22Rv1 (cell line): ENCODE results near the gene TRUB2.

Source experiments
- ZFX ChIP-seq: fragments of 450-650 bp; IDR thresholded peaks from 2 replicates; pipeline ENCODE4 v1.6.1; 2017; ENCODE audit warnings: antibody characterized with exemption, borderline replicate concordance
- TF ChIP-seq, protein P1 (sequence below): fragments of 450-650 bp; IDR thresholded peaks from 2 replicates; pipeline ENCODE4 v1.5.1; 2017; ENCODE audit warnings: mild to moderate bottlenecking

DNA sequence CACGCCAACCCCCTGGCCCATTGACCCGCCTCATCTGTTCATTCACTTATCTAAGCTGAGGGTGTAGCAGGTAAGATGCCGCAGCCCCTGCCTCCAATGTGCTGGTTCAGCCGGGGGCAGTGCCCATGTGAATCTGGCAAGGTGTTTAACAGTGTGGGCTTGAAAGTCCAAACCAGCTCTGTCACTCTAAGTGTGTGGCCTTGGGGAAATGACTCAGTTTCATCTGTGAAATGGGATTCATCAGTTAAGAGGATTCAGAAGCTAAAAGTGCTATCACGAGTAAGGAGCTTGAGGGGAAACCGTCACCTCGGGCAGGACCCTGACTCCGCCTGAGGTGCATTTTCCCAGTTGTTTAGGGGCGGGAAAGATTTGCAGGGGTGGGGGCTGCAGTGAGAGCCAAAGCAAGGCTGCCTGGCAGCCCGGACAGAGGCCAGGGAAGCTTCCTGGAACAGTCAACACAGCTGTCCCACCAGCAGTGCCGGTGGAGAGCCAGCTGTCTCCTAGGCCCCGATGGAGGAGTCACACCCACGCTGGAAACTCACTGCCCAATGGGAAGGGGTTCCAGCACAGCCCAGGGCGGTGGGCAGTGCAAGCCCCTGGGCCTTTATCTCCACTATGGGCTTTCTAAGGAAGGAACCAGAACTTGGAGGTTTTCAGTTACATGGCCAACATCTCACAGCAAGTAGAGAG lies 39.2 kb upstream of the TRUB2 start:
- TF ChIP-seq, protein P1, sequence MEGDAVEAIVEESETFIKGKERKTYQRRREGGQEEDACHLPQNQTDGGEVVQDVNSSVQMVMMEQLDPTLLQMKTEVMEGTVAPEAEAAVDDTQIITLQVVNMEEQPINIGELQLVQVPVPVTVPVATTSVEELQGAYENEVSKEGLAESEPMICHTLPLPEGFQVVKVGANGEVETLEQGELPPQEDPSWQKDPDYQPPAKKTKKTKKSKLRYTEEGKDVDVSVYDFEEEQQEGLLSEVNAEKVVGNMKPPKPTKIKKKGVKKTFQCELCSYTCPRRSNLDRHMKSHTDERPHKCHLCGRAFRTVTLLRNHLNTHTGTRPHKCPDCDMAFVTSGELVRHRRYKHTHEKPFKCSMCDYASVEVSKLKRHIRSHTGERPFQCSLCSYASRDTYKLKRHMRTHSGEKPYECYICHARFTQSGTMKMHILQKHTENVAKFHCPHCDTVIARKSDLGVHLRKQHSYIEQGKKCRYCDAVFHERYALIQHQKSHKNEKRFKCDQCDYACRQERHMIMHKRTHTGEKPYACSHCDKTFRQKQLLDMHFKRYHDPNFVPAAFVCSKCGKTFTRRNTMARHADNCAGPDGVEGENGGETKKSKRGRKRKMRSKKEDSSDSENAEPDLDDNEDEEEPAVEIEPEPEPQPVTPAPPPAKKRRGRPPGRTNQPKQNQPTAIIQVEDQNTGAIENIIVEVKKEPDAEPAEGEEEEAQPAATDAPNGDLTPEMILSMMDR: no peak
- no peak for TF ChIP-seq ZFX
